SKM-1 treated with dmso at 0.1 percent for 144 hours (cell line): ENCODE results near the gene DTNBP1.

Experiments used
- DNase-seq: peaks from one replicate; lab custom pipeline; 2025; ENCODE audit not compliant: unreplicated experiment; lab: John Stamatoyannopoulos, UW

DTNBP1 gene

DNA sequence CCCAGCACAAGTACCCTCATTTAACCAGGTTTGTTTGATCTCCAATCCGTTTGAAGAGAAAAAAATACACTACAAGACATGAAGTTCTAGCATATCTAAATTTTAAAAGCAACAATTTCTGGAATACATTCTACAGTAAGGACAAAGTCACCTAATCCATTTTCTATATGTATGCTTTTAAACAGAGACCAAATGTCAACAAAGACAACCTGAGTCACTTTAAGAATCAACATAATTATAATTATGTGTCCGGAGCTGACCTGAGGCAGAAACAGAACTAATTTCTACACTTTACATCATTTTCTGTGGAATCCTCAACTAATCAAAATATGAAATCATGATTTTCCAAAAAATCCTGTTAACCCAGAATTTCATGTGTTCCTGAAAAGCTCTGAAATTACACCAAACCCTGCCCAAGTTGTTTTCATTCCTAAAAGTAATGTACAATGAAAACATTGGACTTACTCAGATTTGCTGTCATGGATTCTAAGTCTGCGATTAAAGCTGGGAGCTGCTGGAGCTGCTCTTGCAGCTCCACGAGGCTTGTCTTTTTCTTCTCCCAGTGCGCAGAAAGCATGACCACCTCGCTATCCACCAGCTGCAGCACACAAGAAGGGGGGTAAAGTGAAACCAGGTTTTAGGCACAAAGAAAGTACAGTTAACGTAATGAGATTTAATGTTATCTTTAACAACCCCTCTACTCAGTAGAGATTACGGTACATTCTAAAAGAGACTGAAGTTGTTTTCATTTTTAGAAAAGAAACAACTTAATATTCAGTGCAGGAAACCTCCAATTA, 35.8 kb downstream of the DTNBP1 start:
- DNase-seq, result no peak

DNA sequence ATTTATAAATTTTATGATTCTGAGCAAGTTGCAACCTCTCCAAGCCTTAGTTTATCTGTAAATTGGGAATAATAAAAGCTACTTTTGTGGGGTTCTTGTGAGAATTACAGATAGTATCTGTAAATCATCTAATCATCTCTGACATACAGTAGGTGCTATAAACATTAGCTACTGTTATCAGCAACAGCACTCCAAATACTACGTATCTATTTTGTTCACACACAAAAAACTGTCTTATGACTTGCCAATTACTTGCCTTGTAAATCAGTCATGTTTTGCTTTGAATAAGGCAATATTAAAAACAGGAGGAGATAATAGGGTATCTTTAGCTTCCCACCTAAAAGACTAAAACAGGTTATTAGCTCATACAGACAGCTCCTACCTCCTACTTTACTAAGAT, 36.7 kb downstream of the DTNBP1 start:
- DNase-seq, result no peak

DNA sequence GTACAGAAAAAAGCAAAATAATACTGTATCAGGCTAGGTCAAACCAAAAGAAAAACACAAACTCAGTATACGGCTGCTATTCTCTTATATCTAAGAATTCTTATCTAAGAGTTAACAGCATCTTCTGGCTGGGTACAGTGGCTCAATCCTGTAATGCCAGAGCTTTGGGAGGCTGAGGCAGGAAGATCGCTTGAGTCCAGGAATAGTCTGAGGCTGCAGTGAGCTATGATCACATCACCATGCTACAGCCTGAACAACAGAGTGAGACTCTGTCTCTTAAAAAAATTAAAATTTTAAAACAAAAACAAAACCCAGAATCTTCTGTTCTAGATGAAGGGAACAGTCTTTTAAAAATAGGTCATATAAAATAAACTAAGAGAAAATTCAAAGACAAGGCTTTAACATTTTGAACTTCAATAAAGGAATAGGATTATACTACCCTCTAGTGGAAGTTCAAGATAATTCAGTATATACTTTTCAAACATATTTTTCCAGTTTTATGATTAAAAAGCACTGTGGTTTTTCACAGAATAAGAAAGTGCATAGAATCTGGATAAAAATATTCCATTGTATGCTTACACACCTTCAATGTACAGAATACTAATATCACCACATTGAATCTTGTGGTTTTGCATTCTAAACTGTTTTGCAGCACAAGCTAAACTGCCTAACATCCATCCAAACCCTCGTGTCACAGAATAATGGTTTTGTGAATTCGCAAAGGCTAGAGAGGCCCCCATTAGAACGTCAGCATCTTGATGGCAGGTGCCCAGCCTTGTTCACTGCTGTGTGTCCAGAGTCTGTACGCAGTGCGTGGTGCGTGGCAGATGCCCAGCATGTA, 39.3 kb downstream of the DTNBP1 start:
- peak; percentile 21 for DNase-seq

DNA sequence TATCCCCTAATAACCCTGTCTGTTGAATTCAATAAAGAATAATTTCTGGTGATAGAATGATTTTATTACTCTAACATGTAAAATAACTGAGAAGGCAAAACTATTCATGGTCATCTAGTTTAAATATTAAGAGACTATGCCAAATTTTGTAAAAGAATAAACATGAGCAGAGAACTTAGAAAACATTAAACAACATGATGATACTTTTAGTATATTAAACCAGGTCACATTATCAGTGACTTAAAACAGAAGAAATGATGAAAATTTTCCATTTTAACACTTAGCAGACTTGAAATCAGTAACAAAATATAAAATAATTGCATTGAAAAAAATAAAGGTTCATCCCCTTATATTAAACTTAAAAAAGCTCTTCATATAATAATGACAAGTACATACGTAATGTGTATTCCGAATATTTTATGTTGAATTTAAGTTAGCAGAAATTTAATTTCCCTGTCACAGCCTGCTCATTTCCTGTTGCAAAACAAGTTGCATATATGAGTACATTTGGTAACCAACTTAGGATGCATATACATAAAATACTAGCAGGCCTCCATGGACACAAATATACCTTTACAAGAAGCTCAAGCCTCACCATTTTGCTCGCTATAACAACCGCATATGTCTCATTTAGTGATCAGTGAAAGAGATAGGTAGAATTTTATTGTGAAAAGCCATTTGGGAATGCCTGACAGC, 40.6 kb downstream of the DTNBP1 start:
- no peak for DNase-seq

DNA sequence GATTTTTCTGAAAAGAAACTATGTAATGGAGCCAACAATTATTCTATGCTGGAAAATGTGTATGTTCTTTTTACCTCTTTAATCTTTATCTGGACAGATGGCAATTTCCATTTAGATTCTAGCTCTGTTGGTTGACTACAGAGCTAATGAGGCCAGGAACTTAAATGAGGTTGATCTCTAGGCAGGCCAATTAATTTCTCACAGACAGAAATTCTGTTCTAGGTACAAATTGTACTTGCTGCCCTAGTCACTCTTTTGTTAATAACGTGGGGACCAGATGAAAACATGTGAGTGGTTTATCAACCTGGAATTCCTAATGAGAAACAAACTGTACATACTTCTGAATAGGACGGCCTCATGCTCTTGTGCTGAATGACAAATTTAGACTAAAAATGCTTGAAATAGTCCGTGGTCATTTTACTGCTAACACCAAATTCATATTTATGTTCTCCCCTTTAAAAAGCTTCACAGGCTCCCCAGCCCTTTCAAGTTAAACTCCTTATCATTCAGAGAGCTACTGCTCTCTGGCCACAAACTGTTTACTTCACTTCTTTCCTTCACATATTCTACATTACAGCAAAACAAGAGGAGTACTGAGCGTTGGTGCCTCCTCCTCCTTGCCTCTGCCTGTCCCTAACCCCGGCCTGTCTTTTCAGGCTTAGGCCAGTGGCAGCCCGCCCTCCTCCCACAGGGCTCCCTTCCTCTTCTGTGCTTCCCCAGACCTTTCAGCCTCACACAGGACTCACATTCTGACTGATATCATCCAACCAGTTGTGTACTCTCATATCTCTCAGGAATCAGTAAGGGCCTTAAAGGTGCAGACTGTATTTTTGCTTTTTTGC, 41.4 kb downstream of the DTNBP1 start:
- peak; percentile 61 for DNase-seq

DNA sequence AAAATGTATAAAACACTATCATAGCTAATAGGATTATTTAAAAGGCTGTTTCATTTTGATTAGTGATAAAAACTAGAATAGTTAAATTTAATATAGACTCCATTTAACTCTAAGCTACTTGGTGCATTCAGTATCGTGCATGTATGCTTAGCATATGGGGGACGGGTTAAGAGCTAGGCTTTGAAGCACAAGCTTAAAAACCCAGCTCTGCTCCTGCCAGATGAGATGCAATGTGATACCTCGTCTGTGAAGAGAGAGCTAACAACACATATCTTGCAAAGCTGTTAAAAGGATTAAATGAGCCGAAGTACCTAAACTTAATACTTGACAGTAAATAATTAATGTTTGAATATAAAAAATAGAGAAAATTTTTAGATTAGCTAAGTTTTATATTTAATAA, 42.2 kb downstream of the DTNBP1 start:
- no peak for DNase-seq

DNA sequence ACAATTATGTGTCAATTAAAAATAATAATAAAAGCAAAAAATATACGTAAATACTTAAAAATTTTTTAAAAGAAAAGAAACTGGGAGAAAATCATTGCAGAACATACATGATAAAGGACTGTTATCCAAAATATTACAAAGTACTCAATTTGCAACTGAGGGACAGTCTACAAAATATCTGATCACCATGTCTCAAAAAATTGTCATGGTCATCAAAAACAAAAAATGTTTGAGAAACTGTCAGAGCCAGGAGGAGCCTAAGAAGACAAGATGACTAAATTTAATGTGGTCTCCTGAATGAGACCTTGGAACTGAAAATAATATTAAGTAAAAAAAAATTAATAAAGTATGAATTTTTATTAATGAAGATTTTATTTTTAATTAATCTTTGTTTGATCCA, 43.5 kb downstream of the DTNBP1 start:
- DNase-seq, result no peak

DNA sequence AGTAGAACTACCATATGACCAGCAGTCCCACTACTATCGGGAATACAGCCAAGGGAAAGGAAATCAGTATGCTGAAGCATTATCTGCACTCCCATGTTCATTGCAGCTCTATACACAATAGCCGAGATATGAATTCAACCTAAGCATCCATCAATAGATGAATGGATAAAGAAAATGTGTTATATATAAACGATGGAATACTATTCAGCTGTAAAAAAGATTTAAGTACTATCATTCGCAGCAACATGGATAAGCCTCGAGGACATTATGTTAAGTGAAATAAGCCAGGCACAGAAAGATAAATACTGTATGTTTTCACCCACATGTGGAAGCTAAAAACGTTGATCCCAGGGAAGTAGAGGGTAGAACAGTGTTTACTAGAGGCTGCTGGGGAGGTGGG, 44.1 kb downstream of the DTNBP1 start:
- no peak for DNase-seq

DNA sequence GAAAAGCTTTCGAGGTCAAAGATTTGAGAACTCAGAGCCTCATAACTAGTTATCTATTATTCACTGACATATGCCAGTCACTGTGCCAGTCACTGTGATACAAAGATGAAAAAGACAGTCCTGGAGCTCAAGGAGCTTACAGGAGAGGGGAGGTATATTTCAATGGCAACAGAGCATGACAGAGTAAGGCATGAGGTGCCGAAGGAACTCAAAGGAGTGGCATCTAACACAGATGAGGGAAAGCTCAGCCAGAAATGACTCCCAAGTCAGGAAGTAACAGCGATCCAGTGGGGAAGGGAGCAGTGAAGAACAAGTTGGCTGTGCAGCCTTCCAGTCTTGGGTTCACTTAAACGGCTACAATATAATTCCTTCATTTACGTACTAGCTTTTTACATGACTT, 46.6 kb downstream of the DTNBP1 start:
- no peak for DNase-seq

DNA sequence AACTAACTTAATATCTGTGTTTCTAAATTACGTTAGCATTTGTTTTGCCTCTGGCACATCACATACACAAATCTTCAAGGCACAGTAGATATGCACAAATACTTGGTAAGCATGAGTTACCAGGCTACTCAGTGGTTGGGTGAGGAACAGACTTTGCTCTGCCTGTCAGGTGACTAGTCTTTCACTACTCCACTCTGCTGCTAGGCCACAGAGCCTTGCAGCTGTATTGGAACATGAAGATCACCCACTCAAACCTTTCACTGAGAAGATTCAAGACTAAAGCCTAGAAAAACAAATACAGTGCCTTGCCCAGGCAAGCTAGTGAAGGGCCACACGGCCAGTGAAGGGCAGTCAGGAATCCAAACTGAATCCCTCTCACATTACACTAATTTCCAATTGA, 47.0 kb downstream of the DTNBP1 start:
- no peak for DNase-seq

DNA sequence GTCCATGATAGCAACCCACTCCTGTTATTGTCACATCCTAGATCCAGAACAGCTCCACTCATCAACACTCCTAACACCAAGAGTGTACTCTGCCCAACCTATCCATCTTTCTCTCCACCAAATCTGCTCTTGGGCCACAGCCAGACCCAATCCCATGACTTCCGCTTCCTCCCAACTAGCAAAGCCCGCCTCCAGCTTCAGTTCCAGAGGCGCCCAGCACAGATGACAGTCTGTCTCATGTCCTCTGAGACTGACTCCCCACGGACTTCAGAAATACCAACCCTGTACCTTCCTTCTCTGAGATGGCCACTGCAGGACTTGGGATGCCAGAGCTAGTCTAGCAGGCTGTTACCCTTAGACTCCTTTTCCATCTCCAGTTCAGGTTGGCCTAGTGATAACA, 48.6 kb downstream of the DTNBP1 start:
- no peak for DNase-seq

DNA sequence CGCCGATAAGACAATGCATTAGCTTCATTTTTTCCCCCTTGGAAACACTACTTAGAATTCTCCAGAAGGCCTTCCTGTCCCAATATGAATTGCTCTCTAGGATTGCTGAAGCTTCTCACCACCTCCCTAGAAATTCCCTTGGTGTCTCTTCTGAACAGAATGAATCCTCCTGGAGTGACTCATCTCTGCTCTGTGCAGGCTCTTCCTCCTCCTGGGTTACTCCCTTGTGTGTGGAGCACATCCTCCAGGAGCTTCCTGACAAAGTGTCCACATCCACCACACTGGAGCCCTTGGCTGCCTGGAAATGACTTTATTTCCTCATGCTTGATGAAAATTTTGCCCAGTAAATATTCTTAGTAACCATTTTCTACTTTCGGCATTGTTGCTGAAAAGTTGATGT, 54.4 kb downstream of the DTNBP1 start:
- no peak for DNase-seq

DNA sequence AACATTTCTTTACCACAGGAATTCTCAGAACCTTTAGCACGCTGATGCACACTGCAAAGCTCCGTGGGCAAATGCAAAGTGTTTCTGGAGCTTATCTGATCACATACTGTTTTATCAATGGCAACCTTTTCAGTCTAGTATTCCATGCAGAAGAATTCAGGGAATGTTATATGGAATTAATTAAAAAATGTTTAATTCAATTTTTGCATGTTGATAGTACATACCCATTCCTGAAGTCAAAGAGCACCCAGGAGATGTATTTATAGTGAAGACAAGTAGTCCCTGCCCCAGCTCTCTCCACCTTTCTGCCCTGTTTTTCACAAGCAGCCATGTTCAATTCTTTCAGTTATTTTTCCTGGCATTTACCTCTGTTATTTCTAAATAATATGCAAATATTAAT, 55.2 kb downstream of the DTNBP1 start:
- no peak for DNase-seq

DNA sequence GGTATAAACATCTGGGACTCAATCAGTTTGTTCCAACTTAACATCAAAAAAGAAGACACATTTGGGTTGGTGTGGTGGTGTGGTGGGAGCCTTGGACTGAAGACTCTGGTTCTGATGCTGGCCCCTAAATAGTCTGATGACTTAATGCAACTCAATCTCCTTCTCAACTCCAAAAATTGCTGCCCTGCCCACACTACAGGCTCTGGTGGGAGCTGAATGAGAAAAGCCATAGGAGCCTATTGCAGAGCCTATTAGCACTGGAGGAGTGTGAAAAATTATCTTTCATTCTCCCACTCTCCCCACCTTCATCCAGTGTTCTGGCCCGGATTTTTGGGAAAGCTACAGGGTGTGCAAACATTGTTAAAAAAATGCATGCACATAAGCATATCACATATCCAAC, 56.5 kb downstream of the DTNBP1 start:
- no peak for DNase-seq

DNA sequence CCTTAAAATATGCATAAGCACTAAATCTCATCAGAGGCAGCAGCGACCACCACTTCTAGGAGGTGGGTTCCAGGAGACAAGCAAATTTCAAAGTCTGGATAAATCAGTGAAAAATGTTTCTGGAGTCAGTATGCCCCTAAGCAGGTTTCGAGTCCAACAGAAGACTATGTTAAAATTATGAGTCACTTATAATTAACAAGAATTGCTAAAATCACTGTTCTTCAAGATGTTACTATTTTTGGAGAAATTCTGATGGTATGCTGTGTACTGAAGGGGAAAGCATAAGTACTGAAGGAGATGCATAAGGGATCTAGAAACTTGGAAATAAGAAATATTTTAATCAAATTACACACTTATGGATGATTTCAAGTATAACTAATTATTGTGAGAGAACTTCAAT, 58.0 kb downstream of the DTNBP1 start:
- DNase-seq, result no peak

DNA sequence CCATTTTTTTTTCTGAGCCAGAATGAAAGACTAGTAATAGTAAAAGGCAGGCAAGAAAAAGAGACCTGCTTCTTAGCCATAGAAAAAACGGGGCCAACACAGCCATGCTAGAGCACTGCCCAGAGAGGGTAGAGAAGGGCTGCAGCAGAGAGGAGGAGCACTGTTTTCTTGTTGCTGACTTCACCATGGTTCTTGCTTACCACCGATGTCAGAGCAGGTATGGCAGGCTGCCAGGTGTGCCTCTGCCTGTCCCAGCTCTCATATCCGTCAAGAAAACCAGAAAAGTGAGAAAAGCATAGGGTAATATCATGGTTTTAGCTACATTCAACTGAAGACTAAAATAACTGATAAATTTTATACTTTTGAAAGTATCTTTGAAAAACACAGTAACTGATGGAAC, 60.7 kb downstream of the DTNBP1 start:
- no peak for DNase-seq

DNA sequence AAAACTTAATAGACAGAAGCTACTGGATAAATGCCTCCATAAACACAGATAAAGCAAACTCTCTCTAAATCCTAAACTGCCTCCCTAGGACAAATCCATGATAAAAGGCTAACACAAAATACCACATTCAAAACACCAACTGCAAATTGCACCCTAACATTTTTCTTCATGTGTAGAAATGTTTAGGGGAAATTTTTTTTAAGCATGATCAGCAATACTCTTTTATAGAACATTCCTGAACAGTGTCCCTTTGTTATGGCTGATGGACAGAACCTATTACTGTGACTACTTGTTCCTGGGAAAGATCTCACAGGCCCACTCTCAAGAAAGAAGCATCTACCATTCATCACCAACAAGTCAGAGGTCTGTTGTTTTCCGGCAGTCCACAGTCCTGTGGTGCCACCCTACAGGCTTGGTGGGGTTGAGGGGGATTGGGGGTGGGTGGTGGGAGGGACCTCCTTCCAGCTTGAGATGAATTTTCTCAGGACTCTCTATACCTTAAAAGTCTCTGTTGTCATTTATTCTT, 64.5 kb downstream of the DTNBP1 start:
- DNase-seq, result no peak

DNA sequence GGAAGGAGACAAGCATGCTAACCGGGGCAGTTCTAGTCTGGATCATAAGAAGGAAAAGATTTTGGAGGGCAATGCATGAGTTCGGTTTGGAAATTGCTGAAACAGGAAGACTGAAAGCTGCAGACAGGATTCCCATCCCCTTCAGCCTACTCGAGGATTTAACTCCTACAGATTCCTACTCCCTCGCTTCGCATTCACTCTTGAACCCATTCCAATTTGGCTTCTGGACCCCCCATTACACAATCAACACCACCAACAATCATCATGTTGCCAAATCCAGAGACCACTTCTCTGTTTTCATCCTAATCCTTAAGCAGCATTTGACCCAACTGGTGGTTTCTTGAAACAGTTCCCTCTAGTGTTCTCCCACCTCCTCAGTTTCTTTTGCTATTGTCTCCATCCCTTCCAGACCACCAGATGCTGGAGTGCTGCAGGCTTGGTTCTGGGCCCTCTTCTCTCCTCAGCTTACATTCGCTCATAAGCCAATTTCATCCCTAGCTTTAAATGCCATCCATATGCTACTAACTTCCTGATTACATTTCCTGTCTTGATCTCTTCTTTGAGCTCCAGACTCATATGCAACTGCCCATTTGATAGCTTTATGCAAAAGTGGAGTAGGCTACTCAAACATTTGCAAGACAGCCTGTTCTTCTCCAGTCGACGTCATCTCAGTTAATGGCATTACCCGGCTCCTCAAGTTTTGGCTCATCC, 66.5 kb downstream of the DTNBP1 start:
- DNase-seq, result peak; percentile 34

DNA sequence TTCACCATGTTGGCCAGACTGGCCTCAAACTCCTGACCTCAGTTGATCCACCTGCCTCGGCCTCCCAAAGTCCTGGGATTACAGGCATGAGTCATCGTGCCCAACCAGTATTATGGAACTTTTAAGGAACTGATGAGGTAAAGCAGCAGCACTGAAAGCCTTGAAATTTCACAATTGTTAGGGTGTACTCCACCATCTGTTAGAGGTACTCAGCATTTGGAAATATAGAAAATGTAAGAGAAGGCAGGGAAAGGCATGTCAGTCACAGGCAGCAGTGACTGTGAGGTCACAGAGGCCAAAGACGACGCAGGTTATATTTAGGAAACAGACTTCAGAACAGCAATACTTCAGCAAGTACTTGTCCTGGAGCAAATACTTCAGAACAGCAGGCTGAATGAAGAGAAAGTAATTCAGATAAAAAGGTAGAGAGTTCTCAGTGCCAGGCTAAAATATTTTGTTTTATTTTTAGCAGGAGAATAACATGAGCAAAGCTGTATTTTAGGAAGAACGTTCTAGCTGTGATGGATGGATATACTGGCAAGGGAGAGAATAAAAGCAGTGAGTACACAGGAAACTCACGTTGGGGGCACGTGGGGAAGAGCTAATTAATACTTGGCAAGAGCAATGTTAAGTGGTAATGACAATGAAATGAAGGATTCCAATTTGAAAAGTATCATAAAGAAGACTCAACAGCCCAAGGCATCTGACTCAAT, 67.2 kb downstream of the DTNBP1 start:
- peak; percentile 67 for DNase-seq
